ENCODE data around the gene ICAM4. TPM values are rescaled to one million over a fixed set of nuclear protein-coding genes. Genes with fewer than 3 reads are reported as not detected.

Gene ICAM4
- total and polyA plus RNA-seq, 2 of the 13 experiments (the other 11 are each of a cell fraction or from before 2014, with no cell fraction given), result 2.9 to 4.0 TPM

- Histone ChIP-seq H2AFZ (ENCODE audit: low read length) (no peak overlapping the region), H3K9me3 (ENCODE audit: low read length) (no peaks in the 10 kb centered on the region), H3K4me3 (replicated peaks in 1 of 3; ENCODE audit: insufficient read depth in 1 of 3, low read depth in 2 of 3, low read length in 3 of 3) (no peak overlapping the region), H3K36me3 (replicated peaks in 1 of 2; ENCODE audit: control insufficient read depth in 1 of 2, insufficient read depth in 2 of 2, low read length in 2 of 2) (peaks cover 12 to 40% of the 10 kb centered on the region in 2 experiments), H3K4me1 (ENCODE audit: insufficient read depth, low read length) (peaks cover 50% of the 10 kb centered on the region), H3K4me2 (ENCODE audit: low read depth, low read length) (no peak overlapping the region), H4K20me1 (ENCODE audit: insufficient read depth, low read length) (no peaks in the 10 kb centered on the region), H3K27me3 (ENCODE audit: control insufficient read depth in 1 of 2, insufficient read depth in 2 of 2, low read length in 2 of 2) (no peaks in the 10 kb centered on the region; a peak in 1 of 5 replicates), H3K9ac (ENCODE audit: insufficient read depth, low read depth, low read length) (no peak overlapping the region), H3K27ac (ENCODE audit: extremely low read length, insufficient read depth, low read length) (no peak overlapping the region), H3K79me2 (ENCODE audit: insufficient read depth, low read length) (peaks cover 11% of the 10 kb centered on the region)
- BruUV-seq (replicated peaks), result no TSS peak
- in situ Hi-C loops (cut with HindIII; ENCODE audit: extremely low pct_ligation_motif_present, low pct_unique_long_range_greater_than_20kb) (no loop called here), intact Hi-C loops (cut with micrococcal nuclease; ENCODE audit: unreplicated experiment) (loop anchor here (5.0 kb wide), 1 partner anchor 322 kb away; no protein-coding TSS in a partner anchor)
- ATAC-seq (no peak), FAIRE-seq (no peak), DNase-seq (ENCODE audit: low spot score) (no peak)
- TF ChIP-seq DPF2 (CRISPR knock-in tag; IDR thresholded peaks at IDR 0.05; ENCODE audit: borderline replicate concordance, low read depth) (no peak), ZNF615 (CRISPR knock-in tag; IDR thresholded peaks at IDR 0.05; ENCODE audit: borderline replicate concordance) (no peak), SSRP1 (CRISPR knock-in tag; IDR thresholded peaks at IDR 0.05) (no peak), SETDB1 (CRISPR knock-in tag; IDR thresholded peaks at IDR 0.05; ENCODE audit: borderline replicate concordance) (no peak), ETV6 (CRISPR knock-in tag; conservative IDR thresholded peaks at IDR 0.05) (no peak), LCORL (IDR thresholded peaks at IDR 0.05) (no peak), LCORL (CRISPR knock-in tag; IDR thresholded peaks at IDR 0.05) (no peak), PHB2 (IDR thresholded peaks at IDR 0.05; ENCODE audit: partially characterized antibody) (no peak)
- ChIA-PET CTCF (ENCODE audit: low intra/inter-chr PET ratio, low total read pairs) (no interaction called here), POLR2A (interaction anchor here (1.1 kb wide), 1 partner anchor 17 kb away, joined by 4 read pairs; no protein-coding TSS in a partner anchor)
- WGBS (ENCODE audit: low lambda C conversion rate), result 98% methylated on average over 3 of the region's 3 CpGs
Measured at GRCh38 chr19:10254244-10254643, 32.5 kb upstream of the ICAM4 start.

GRCh38 chr19:10255358-10255757, 31.4 kb upstream of the ICAM4 start:
- no peaks in the 10 kb centered on the region for H4K20me1 ChIP-seq (ENCODE audit: insufficient read depth, low read length)
- H3K79me2 ChIP-seq (ENCODE audit: insufficient read depth, low read length), result peaks cover 11% of the 10 kb centered on the region
- no peak for ATAC-seq
- intact Hi-C loops (cut with micrococcal nuclease; ENCODE audit: unreplicated experiment), result no loop called here
- no TSS peak for BruUV-seq (replicated peaks)
- ChIA-PET CTCF (ENCODE audit: low intra/inter-chr PET ratio, low total read pairs) (no interaction called here), POLR2A (no interaction called here)
- no peaks in the 10 kb centered on the region; a peak in 1 of 5 replicates for H3K27me3 ChIP-seq (ENCODE audit: control insufficient read depth in 1 of 2, insufficient read depth in 2 of 2, low read length in 2 of 2)
- 76% methylated on average over 2 of the region's 2 CpGs for WGBS (ENCODE audit: low lambda C conversion rate)
- in situ Hi-C loops (cut with HindIII; ENCODE audit: extremely low pct_ligation_motif_present, low pct_unique_long_range_greater_than_20kb), result no loop called here
- no peak overlapping the region for H3K4me3 ChIP-seq (replicated peaks in 1 of 3; ENCODE audit: insufficient read depth in 1 of 3, low read depth in 2 of 3, low read length in 3 of 3)
- peaks cover 12 to 40% of the 10 kb centered on the region in 2 experiments for H3K36me3 ChIP-seq (replicated peaks in 1 of 2; ENCODE audit: control insufficient read depth in 1 of 2, insufficient read depth in 2 of 2, low read length in 2 of 2)
- no peak overlapping the region for H2AFZ ChIP-seq (ENCODE audit: low read length)
- FAIRE-seq, result no peak
- H3K9ac ChIP-seq (ENCODE audit: insufficient read depth, low read depth, low read length), result no peak overlapping the region
- H3K27ac ChIP-seq (ENCODE audit: extremely low read length, insufficient read depth, low read length), result no peak overlapping the region
- no peak for DNase-seq (ENCODE audit: low spot score)
- H3K4me1 ChIP-seq (ENCODE audit: insufficient read depth, low read length), result peaks cover 60% of the 10 kb centered on the region
- H3K9me3 ChIP-seq (ENCODE audit: low read length), result no peaks in the 10 kb centered on the region
- TF ChIP-seq KDM5A (IDR thresholded peaks at IDR 0.05; ENCODE audit: borderline replicate concordance, low read length), result no peak
- no peak for TF ChIP-seq RFXAP (CRISPR knock-in tag; IDR thresholded peaks at IDR 0.05; ENCODE audit: borderline replicate concordance)
- TF ChIP-seq PAX8 (CRISPR knock-in tag; IDR thresholded peaks at IDR 0.05; ENCODE audit: borderline replicate concordance), result no peak
- TF ChIP-seq TEAD2 (CRISPR knock-in tag; IDR thresholded peaks at IDR 0.05), result no peak
- H3K4me2 ChIP-seq (ENCODE audit: low read depth, low read length), result no peak overlapping the region
